Measurements from ENCODE around the gene AFP.

The AFP gene

DNA sequence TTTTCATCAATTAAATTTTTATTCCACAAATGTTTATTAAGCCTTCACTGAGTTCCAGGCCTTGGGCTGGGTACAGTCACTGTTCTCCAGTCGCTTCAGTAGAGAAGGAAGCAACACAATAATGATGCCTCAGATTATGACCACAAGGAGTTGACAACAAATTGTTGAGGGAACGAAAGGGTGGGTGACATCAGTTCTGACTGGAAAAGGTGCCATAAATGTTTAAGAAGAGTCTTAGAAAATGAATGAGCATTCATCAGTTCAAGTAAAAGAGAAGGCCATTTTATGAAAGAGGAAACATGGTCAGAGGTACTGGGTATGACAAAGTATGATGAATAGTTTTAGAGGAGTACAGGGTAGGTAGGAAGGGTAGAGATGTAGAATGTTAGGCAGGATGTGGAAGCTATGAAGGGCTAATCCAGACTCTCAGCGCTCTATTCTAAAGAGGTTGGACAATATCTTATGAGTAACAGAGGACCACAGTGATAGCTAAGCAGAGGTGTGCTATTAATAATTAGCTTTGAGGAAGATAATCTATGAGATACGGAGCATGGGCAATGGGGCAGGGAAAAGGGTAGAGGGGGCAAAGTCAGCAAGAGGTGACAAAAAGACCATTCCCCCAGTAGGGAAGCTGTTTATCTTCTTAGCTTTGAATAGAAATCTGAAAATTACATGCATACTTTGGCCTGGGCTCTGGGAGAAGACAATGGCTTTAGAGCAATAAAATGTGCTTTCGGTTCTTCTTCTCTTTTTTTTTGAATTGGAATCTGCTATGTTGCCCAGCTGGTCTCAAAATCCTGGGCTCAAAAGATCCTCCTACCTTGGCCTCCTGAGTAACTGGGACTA is 20.4 kb downstream of the AFP start:
- in situ Hi-C loops (cut with MboI; ENCODE audit: low sequenced_read_pairs), result no loop called here

DNA sequence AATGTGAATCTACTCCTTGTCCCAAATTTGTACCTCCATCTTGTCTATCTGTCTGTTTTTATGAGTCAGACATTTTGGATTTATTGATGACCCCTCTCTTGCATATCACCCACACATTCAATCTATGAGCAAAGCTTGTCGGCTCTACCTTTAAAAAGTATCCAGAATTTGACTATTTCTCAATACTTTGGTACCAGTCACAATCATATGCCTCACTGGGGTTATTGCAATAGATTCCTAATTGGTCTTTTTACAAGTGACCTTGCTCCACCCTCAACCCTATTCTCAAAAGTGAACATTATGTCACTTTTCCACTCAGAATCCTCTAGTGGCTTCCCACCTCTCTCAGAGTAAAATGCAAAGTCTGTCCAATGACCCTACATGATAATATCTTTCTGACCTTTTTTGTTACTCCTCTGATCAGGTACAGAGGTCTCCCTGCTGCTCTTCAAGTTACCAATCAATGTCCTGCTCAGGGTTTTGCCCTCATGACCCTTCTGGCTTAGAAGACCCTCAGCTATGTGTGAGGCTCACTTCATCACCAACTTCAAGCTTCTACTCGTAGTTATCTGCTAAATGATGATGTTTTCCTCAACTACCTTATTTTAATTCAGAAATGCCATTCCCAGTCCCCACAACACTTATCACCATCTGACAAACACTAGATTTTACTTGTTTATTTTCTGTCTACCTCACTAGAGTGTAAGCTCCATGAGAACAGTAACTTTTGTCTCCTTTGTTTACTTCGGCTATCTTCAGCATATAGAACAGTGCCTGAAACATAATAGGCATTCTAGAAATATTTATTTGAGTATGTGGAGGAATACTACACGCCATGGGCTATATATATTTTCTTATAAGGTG is 22.4 kb downstream of the AFP start:
- in situ Hi-C loops (cut with MboI; ENCODE audit: low sequenced_read_pairs), result no loop called here

DNA sequence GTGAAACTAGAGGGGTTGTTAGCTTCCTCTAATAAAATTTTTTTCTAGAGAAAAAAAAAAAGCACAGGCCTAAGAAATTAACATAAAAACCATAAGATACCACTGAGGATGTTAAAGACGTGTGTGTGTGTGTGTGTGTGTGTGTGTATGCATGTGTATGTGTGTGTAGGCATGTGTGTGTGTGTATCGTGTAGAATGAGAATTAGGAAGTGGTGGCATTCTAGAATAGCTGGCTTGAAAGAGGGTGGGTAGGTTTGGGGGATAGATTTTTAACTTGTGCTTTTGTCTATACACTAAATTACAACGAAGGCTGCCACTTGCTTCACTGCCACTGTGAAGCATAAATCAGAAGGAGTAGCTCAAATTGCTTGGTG is 23.0 kb downstream of the AFP start:
- in situ Hi-C loops (cut with MboI; ENCODE audit: low sequenced_read_pairs), result no loop called here

DNA sequence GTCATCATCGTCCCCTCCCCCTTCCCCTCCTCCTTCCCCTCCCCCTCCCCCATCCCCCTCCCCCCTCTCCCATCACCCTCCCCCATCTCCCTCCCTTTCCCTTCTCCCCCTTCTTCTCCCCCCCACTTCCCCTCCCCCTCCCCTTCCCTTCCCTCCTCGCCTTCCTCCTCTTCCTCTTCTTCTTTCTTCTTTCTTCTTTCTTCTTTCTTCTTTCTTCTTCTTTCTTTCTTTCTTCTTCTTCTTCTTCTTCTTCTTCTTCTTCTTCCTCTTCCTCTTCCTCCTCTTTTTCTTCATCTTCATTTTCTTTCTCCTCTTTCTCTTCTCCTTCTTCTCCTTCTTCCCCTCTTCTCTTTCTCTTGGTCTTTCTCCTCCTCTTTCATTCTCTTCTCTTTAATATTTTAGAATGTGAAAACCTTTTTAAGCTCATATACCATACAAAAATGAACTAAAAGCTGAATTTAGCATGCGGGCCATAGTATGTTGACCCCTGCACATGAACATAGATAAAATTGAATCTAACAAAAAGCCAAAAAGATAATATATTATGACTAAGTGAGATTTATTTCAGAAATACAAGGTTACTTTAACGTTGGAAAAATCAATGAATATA is 25.0 kb downstream of the AFP start:
- in situ Hi-C loops (cut with MboI; ENCODE audit: low sequenced_read_pairs), result no loop called here

DNA sequence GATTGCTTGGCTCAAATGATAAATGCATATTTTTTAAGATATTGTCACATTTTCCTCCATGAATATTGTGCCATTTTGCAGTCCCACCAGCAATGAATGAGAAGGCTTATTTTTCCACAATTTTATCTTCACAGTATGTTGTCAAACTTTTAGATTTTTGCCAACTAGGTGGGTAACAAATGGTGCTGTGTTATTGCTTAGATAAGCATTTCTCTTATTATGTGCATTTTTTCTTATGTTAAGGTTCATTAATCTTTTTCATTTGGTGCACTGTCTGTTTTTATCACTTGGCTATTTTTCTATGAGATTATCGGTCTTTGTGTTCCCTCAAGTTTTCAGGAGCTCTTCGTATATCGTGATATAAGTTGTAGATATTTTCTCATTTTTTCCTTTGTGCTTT is 32.1 kb downstream of the AFP start:
- in situ Hi-C loops (cut with MboI; ENCODE audit: low sequenced_read_pairs), result no loop called here

DNA sequence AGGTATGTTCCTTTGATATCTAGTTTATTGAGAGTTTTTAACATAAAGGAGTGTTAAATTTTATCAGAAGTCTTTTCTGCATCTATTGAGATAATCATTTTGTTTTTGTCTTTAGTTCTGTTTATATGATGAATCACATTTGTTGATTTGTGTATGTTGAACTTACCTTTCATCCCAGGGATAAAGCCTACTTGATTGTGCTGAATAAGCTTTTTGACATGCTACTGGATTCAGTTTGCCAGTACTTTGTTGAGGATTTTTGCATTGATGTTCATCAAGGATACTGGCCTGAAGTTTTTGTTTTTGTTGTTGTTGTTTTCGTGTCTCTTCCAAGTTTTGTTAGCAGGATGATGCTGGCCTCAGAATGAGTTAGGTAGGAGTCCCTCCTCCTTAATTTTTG is 34.7 kb downstream of the AFP start:
- in situ Hi-C loops (cut with MboI; ENCODE audit: low sequenced_read_pairs), result no loop called here

DNA sequence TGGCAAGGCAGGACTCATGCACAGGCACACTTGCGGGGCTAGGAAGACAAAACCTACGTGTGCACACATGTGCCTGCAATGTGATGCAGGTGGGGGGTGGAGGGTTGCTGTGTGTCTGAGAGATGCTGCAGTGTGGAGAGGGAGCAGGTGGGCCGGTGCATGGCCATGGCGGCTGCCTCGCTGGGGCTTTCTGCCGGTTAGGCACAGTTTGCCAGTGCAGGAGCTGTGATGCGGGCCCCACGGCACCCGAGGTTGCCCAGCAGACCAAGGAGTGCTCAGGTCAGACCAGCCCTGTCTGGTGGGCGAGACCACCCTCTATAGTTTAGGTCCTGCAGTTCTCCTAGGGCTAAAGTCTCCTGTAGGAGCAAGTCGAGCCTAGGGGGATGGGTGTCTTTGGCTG is 41.2 kb downstream of the AFP start:
- in situ Hi-C loops (cut with MboI; ENCODE audit: low sequenced_read_pairs), result no loop called here

DNA sequence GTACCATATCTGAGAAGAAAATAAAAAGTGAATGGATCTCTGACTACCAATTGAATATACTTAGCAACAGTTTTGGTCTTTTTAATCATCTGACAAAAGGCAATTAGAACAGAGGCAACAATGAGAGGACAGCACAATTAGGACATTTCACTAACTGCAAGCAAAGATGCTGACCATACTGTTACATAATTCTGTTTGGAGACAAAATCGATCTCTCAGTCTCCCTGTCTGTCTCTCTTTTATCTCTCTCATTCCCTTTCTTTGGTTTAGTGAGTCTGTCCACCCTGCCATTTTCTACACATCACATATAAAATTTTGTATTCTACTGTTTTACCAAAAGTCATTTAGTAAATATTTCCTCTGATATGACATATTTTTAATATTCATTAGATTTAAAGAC is 43.3 kb downstream of the AFP start:
- in situ Hi-C loops (cut with MboI; ENCODE audit: low sequenced_read_pairs), result no loop called here

DNA sequence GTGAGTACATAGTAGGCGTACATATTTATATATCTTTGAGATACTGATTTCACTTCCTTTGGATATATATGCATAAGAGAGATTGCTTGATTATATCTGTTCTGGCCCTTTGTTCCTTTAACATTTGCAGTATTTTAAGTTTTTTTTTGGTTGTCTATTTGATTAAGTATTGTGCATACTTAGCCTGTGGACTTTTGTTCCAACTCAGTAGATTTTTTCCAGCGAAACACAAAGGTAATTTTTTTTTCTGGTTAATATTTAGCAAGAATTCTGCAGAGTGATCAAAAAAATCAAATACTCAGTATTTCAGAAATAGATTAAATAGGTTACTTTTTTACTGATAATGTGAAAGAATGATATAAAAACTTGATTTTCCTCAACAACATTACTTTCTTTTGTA is 45.3 kb downstream of the AFP start, which contains the start of gene AFM:
Gene AFM (plus strand): TSS at position 388 of the 400 bp plus-strand sequence. CDS start 31 bp downstream, outside the sequence.
- in situ Hi-C loops (cut with MboI; ENCODE audit: low sequenced_read_pairs), result no loop called here

DNA sequence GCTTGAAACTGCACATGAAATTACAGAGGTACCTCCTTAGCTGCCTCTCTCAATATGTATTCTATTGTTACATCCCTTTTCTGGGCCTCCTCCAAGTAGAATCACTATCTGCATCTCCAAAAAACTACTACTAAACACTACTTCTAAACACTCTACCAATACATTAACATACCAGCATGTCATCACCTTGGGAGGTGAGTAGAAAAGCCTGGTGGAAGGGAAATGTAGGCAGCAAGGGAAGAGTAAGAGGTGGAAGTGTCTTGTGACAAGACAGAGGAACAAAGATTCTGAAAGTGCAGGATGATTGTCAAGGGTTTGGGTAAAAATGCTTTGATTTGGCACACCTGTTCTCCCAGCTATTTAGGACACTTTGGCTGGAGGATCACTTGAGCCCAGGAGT is 49.1 kb downstream of the AFP start:
- in situ Hi-C loops (cut with MboI; ENCODE audit: low sequenced_read_pairs), result no loop called here

DNA sequence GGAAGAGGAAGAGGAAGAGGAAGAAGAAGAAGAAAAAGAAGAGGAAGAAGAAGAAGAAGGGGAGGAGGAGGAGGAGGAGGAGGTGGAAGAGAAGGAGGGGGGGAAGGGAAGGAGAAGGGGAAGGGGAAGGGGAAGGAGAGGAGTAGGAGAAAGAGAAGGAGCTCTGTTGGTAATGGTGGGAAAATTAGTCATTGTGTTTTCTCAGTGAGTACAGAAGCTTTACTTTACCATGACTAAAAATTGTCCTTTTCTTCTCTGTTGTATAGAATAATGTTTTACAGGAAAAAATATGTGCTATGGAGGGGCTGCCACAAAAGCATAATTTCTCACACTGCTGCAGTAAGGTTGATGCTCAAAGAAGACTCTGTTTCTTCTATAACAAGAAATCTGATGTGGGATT is 49.6 kb downstream of the AFP start:
- in situ Hi-C loops (cut with MboI; ENCODE audit: low sequenced_read_pairs), result no loop called here

DNA sequence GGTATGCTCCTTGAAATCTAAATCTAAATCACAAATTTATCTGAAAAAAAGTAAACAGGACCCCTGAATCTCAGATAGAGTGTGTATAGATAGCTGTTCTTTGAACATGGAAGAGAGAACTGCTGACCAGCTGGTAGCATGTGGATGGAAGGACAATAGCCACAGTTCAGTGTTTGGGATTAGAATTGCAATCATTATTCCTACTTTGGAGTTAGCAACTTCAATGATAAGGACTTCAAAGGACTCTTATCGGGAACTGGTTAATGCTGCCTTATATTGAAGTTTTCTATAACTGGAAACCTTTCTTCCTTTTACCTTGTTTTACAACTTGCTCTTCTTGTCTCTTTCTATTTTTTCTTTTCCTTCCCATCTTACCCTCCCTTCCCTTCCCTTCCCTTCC is 50.5 kb downstream of the AFP start:
- in situ Hi-C loops (cut with MboI; ENCODE audit: low sequenced_read_pairs), result no loop called here

DNA sequence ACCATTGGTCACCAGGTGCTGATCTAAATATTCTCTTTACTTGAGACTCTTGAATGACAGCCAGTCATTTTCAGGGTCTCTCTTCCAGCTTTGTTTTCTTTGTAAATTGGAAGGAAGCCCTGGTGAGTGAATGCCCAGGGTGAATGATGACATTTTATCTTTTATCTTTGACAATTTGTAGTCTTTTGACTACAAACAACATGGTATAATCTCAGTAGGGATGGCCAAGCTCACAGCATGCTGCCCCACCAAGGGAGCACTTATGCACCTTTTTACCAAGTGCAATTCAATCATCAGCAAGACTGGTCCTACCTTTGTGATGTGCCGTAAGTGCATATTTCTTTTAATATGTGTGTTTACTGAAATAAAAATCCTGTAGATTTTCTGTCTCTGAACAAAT is 51.2 kb downstream of the AFP start:
- in situ Hi-C loops (cut with MboI; ENCODE audit: low sequenced_read_pairs), result no loop called here

DNA sequence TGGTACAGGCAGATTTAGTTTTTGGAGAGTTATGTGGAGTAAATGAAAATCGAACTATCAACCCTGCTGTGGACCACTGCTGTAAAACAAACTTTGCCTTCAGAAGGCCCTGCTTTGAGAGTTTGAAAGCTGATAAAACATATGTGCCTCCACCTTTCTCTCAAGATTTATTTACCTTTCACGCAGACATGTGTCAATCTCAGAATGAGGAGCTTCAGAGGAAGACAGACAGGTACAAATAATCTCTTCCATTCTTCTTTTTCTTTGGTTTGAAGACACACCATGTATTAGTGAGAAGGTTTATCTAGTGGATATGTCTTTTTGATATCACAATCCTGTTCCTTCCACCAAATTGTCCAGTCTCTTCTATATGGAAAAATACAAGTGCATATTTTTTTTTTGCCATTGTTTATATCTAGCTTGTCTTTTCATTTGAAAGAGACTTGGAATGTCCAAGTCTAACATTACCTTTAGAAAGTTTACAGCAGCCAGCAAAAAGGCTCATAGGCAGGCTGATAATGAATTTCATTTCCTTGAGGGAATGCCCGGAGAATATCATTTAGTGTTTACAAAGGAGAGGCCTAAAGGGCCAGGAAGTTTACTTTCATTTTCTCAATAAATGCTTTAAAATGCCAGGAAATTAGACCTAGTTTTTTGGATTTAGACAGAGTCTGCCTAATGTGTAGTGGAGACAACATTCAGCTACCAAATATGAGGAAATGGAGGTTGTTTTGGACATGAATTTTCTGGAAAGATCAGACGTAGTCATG is 64.2 kb downstream of the AFP start:
- in situ Hi-C loops (cut with MboI; ENCODE audit: low sequenced_read_pairs), result no loop called here

DNA sequence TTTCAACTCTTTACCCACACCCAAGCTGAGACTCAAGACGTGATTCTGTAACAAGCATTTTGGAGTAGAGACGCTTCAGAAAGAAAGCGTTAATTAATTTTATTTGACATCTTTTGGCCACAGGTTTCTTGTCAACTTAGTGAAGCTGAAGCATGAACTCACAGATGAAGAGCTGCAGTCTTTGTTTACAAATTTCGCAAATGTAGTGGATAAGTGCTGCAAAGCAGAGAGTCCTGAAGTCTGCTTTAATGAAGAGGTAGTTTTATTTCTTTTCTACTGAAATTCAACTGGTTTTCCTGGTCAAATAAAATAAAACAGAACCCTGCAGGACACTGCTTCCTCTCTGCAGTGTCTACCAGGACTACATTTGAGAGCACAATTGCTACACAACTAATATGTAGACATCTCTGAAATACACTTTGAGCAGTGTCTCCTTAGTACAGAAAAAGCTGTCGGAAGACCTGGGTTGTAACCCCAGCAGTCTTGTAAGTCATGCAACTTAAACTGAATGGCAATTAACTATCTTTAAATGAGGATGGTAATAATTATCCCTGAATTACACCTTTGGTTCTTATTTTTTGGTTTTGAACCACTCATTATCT is 65.7 kb downstream of the AFP start:
- in situ Hi-C loops (cut with MboI; ENCODE audit: low sequenced_read_pairs), result no loop called here

DNA sequence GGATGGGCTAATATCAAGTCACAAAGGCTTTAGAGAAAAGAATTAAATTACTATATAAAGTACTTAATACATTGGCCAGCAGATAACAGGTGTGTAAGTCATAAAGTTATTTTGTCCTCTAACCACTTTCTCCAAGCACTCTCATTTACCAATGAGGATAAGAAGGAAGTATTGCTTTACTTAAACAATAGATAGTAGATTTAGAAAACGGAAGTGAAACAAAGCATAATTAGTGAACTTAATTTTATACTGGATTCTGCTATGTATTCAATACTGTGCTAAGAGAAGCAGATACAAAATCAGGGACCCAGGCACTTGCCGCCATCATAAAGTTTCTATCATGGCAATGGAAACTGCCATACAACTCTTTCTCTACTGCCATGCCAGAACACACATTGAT is 69.5 kb downstream of the AFP start:
- in situ Hi-C loops (cut with MboI; ENCODE audit: low sequenced_read_pairs), result no loop called here

All from hTERT RPE-1 (cell line).